ENCODE results near the gene CEP162.
A peak's percentile ranks its signal among the peaks of the same experiment; 100 is the strongest.

- TF ChIP-seq ATF3 (CRISPR knock-in tag; conservative IDR thresholded peaks at IDR 0.05) (no peak), ELF4 (CRISPR knock-in tag; IDR thresholded peaks at IDR 0.05; ENCODE audit: low read depth) (no peak), CTCF (IDR thresholded peaks at IDR 0.05) (no peak), E2F4 (CRISPR knock-in tag; IDR thresholded peaks at IDR 0.05; ENCODE audit: borderline replicate concordance, low read depth) (no peak), SP1 (CRISPR knock-in tag; conservative IDR thresholded peaks at IDR 0.05) (peak; percentile 27; the same call in 1 of the 2 replicates), TEAD4 (CRISPR knock-in tag; IDR thresholded peaks at IDR 0.05) (no peak), FOXP1 (CRISPR knock-in tag; IDR thresholded peaks at IDR 0.05; ENCODE audit: borderline replicate concordance) (no peak)
Measured at GRCh38 chr6:84227434-84228197, at the start of gene CEP162.

Measured in WTC11 (cell line).